HFF-Myc (cell line): Measurements from ENCODE around the gene CDH12.

Experiments used
- DNase-seq: peaks from one replicate; pipeline ENCODE4 v3.0.0-alpha.2; 2011; ENCODE audit warnings: low read depth; ENCODE audit errors: extremely low read depth
- H3K4me3 ChIP-seq: replicated peaks from 2 replicates; pipeline ENCODE4 v1.5.1; 2011; ENCODE audit warnings: low read depth, mild to moderate bottlenecking, control low read depth, low read length
- TF ChIP-seq, protein P1 (sequence below): IDR thresholded peaks from 2 replicates; pipeline ENCODE4 v1.5.1; 2012; ENCODE audit warnings: mild to moderate bottlenecking, low read depth, low read length, control low read depth; ENCODE audit errors: missing control alignments

CDH12 gene

DNA sequence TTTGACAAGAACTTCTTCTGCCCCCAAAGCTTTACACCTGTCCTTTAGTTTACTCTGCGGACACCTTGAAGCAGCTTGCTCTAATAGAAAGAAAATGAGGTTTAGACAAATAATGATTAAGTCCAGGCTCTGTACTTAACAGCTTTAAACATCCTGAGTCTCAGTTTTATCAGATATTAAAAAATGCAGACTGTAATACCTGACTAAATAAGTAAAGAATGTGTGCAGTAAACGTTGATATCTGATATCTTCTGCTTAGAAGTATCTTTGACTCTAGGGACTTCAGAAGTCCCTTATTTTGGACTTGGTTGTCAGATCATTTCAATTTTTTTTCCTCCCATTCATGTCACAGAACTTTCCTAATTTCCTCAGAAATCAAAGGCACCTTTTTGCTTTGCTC lies 1060.4 kb downstream of the CDH12 start:
- no peak overlapping the region for H3K4me3 ChIP-seq
- DNase-seq: no peak
- TF ChIP-seq, protein P1, sequence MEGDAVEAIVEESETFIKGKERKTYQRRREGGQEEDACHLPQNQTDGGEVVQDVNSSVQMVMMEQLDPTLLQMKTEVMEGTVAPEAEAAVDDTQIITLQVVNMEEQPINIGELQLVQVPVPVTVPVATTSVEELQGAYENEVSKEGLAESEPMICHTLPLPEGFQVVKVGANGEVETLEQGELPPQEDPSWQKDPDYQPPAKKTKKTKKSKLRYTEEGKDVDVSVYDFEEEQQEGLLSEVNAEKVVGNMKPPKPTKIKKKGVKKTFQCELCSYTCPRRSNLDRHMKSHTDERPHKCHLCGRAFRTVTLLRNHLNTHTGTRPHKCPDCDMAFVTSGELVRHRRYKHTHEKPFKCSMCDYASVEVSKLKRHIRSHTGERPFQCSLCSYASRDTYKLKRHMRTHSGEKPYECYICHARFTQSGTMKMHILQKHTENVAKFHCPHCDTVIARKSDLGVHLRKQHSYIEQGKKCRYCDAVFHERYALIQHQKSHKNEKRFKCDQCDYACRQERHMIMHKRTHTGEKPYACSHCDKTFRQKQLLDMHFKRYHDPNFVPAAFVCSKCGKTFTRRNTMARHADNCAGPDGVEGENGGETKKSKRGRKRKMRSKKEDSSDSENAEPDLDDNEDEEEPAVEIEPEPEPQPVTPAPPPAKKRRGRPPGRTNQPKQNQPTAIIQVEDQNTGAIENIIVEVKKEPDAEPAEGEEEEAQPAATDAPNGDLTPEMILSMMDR: no peak

DNA sequence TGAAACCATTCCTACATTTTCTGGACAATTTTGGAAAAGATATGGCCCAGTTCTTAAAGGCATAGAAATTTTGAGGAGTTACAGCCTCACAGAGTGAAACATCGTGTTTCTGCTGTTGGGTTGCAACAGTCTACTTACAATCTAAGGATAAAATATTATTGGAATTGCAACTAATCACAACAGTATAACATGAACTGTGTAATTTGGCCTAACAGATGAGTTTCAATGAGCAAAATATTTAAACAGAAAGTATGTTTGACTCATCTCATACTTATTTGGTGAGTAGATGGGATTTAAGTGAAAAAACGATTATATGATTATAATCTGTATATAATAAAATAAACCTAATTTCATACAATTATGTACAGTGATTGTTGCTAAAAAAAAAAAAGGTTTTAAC lies 1061.8 kb downstream of the CDH12 start:
- H3K4me3 ChIP-seq: no peak overlapping the region
- TF ChIP-seq, protein P1: no peak
- no peak for DNase-seq

DNA sequence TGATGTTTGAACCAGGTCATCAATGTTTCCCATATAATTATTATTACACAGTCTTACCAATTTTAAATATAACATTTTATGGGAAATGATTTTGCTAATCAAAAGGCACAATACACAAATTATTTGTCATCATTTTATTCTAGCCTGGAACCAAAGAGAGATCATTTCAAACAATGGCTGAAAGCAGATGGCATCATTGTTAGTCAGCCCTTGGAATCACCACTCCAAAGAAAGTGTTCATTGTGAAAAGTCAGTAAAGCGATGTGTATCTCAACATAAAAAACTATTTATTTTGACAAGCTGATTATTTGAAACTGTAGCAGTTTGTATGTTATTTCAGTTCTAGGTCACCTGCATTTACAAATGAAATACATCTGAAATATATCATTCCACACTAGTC lies 1068.7 kb downstream of the CDH12 start:
- H3K4me3 ChIP-seq: no peak overlapping the region
- TF ChIP-seq, protein P1: no peak
- no peak for DNase-seq

DNA sequence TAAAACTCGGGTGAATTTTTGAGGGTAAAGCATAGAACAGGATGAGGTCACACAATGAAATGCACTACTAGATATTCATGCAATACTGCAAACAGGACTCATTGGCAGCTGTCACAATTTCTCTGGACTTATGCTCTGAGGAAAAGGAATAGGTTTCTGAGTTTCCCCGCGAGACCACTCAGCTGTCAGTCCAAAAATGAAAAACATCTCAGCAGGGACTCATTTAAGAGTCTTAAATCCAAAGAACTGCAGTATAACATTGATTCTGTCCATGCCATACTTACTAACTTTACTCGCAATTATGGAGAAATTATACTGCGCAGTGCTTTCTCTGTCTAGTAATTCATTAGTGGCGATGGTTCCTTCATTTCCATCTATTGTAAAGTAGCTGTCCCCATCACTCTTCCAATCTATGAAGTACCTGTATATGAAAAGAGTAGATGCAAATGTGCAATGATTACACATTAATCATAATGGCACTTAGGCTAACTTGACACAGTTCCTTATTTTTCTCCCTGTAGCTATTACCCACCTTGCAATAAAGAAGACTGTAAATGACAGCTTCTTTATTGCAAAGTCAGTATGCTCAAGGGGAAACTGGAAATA lies 1070.0 kb downstream of the CDH12 start:
- no peak overlapping the region for H3K4me3 ChIP-seq
- no peak for DNase-seq
- TF ChIP-seq, protein P1: no peak

DNA sequence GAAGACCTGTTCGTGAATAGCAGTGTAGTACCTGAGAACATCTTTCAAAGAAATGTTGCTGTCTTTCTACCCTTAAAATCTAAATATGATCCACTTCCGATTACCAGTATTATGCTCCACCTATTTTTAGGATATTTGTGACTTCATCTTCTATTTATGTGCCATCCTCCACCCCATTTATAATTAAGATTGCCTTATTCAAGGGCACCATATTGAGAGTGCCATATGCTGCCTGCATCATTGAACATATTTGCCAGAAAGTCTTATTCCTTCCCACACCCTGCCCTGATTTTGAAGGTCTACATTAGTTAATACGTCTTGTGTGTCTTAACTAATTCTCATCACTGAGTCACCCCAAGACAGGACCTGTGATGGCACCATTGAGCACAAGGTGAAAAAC lies 1076.7 kb downstream of the CDH12 start:
- no peak overlapping the region for H3K4me3 ChIP-seq
- DNase-seq: no peak
- TF ChIP-seq, protein P1: no peak

DNA sequence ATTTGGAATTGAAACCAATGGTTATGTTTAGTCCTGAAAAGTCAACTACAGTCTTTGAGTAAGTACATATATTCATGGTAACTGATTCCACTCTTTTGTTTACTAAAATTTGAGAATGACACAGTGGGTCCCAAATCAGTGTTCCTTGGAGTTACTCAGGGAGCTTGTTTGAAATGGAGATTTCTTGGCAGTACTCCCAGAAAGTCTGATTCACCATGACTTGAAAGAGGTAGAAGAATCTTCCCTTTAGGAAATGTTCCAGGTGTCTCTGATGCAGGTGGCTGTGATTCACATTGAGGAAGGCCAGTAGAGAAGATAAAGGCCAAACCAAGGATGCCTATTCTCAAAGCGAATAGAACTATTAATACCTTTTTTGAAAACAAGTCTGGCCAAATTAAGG lies 1078.3 kb downstream of the CDH12 start:
- TF ChIP-seq, protein P1: no peak
- DNase-seq: no peak
- no peak overlapping the region for H3K4me3 ChIP-seq

DNA sequence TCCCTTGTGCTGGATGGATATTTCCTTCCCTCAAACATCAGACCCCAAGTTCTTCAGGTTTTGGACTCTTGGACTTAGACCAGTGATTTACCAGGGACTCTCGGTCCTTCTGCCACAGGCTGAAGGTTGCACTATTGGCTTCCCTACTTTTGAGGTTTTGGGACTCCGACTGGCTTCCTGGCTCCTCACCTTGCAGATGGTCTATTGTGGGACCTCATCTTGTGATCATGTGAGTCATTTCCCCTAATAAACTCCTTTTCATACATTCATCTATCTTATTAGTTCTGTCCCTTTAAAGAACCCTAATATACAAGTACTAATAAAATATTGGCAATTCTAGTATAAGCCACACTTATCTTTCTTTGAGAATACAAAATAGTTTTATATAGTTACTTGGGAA lies 1078.9 kb downstream of the CDH12 start:
- TF ChIP-seq, protein P1: no peak
- H3K4me3 ChIP-seq: no peak overlapping the region
- no peak for DNase-seq
